B cell (primary cell): ENCODE measurements around the gene FMN1. TPM values are rescaled to one million over a fixed set of nuclear protein-coding genes. Genes with fewer than 3 reads are reported as not detected.

Source experiments
- ATAC-seq: fragments of 200-7000 bp; cut with Tn5 transposase; one replicate; pipeline ENCODE4 v1.10.0; 2021; ENCODE audit warnings: low read depth, mild to moderate bottlenecking, moderate number of reproducible peaks, moderate library complexity
- CTCF ChIA-PET: fragments of 350-600 bp; sonication (Branson Sonifier 250); formaldehyde crosslinking; loops from one replicate; lab custom pipeline; 2021; ENCODE audit warnings: antibody characterized with exemption, inconsistent platforms; lab: Charles Lee
- POLR2A ChIA-PET: fragments of 350-600 bp; sonication (Branson Sonifier 250); formaldehyde crosslinking; loops from one replicate; lab custom pipeline; 2021; ENCODE audit warnings: antibody characterized with exemption; lab: Charles Lee
- DNase-seq: peaks from one replicate; pipeline ENCODE4 v3.0.0; 2013
- H2AFZ ChIP-seq: 2 replicates; pipeline ENCODE4 v1.6.1; 2012; ENCODE audit warnings: mild to moderate bottlenecking, low read depth, low read length; ENCODE audit not compliant: insufficient read depth, poor library complexity, severe bottlenecking
- H3K27ac ChIP-seq, 2 donors: 1 replicate in 1 of 2; 2 replicates in 1 of 2; pipeline ENCODE4 v1.5.1; 2012 to 2013; ENCODE audit warnings: low read length in 2 of 2, mild to moderate bottlenecking in 2 of 2, moderate library complexity in 1 of 2
- H3K27me3 ChIP-seq, 4 experiments: fragments of 200-600 bp in 1 of 4; sonication (generic) in 1 of 4; replicated peaks in 1 of 4; 1 replicate in 2 of 4; 2 replicates in 2 of 4; pipeline versions ENCODE4 v1.6.1 to v1.7.0; 2013 to 2016; ENCODE audit warnings: low read length in 3 of 4, mild to moderate bottlenecking in 2 of 4, mixed read lengths in 1 of 4, moderate library complexity in 1 of 4; ENCODE audit not compliant: insufficient read depth in 4 of 4, control insufficient read depth in 3 of 4; ENCODE audit errors: control extremely low read depth in 1 of 4
- H3K36me3 ChIP-seq, 2 experiments: replicated peaks in 1 of 2; 1 replicate in 1 of 2; 2 replicates in 1 of 2; pipeline versions ENCODE4 v1.6.1 to v1.7.1; 2013; ENCODE audit warnings: low read length in 1 of 2; ENCODE audit not compliant: insufficient read depth in 2 of 2, control insufficient read depth in 1 of 2; ENCODE audit errors: control extremely low read depth in 1 of 2, extremely low read depth in 1 of 2
- H3K4me1 ChIP-seq, 2 donors: fragments of 200-600 bp in 1 of 2; sonication (generic) in 1 of 2; 1 replicate in 1 of 2; 2 replicates in 1 of 2; pipeline versions ENCODE4 v1.5.1 to v1.6.1; 2013 to 2017; ENCODE audit warnings: low read length in 2 of 2; ENCODE audit not compliant: control insufficient read depth in 2 of 2, insufficient read depth in 2 of 2
- H3K4me2 ChIP-seq: replicated peaks from 2 replicates; pipeline ENCODE3; 2012; ENCODE audit warnings: mild to moderate bottlenecking, low read depth, low read length; ENCODE audit not compliant: poor library complexity, severe bottlenecking
- H3K4me3 ChIP-seq, 5 experiments: fragments of 200-600 bp in 1 of 5; sonication (generic) in 1 of 5; 1 replicate in 3 of 5; 2 replicates in 2 of 5; pipeline versions ENCODE4 v1.5.1 to v1.7.0; 2011 to 2016; ENCODE audit warnings: low read length in 4 of 5, mild to moderate bottlenecking in 4 of 5, low read depth in 2 of 5, control low read depth in 1 of 5, moderate library complexity in 1 of 5; ENCODE audit not compliant: insufficient read depth in 1 of 5; ENCODE audit errors: control extremely low read depth in 1 of 5, extremely low read depth in 1 of 5
- H3K79me2 ChIP-seq: fragments of 200-600 bp; sonication (generic); one replicate; pipeline ENCODE4 v1.6.0; 2016; ENCODE audit warnings: low read length; ENCODE audit not compliant: control insufficient read depth, insufficient read depth
- H3K9ac ChIP-seq: fragments of 200-600 bp; sonication (generic); 2 replicates; pipeline ENCODE4 v1.6.1; 2017; ENCODE audit warnings: mild to moderate bottlenecking, low read length, moderate library complexity
- H3K9me3 ChIP-seq, 3 donors: one replicate each; pipeline versions ENCODE4 v1.6.1 to v1.7.1; 2013; ENCODE audit warnings: low read length in 2 of 3; ENCODE audit not compliant: control insufficient read depth in 2 of 3, insufficient read depth in 1 of 3; ENCODE audit errors: control extremely low read depth in 1 of 3
- H4K20me1 ChIP-seq: 2 replicates; pipeline ENCODE4 v1.6.0; 2012; ENCODE audit warnings: mild to moderate bottlenecking, low read length; ENCODE audit not compliant: insufficient read depth, control insufficient read depth, poor library complexity, severe bottlenecking
- H3K27ac Mint-ChIP-seq: one replicate; pipeline ENCODE4 v1.8.0; 2021; ENCODE audit warnings: mixed read lengths
- H3K27me3 Mint-ChIP-seq: one replicate; pipeline ENCODE4 v1.8.0; 2021; ENCODE audit warnings: mixed read lengths
- H3K4me1 Mint-ChIP-seq: one replicate; pipeline ENCODE4 v1.8.0; 2021; ENCODE audit warnings: mixed read lengths
- H3K4me3 Mint-ChIP-seq: one replicate; pipeline ENCODE4 v1.8.0; 2021; ENCODE audit warnings: mixed read lengths
- H3K9me3 Mint-ChIP-seq: one replicate; pipeline ENCODE4 v1.8.0; 2022; ENCODE audit warnings: mixed read lengths; ENCODE audit not compliant: insufficient read depth
- CTCF ChIP-seq: fragments of 200-600 bp; IDR thresholded peaks from one replicate; pipeline ENCODE4 v1.8.0; 2022; ENCODE audit warnings: antibody characterized with exemption, mild to moderate bottlenecking
- EZH2 ChIP-seq: IDR thresholded peaks from 2 replicates; pipeline ENCODE4 v1.6.1; 2012; ENCODE audit warnings: borderline replicate concordance, low read depth, mild to moderate bottlenecking, moderate library complexity, low read length; ENCODE audit not compliant: insufficient read depth, poor library complexity, severe bottlenecking
- WGBS: methylation state at CpG from one replicate; pipeline ENCODE4 v1.1.5; 2013; ENCODE audit warnings: missing lambda C conversion rate; ENCODE audit not compliant: insufficient coverage; 5-methylcytosine and 5-hydroxymethylcytosine counted together
- intact Hi-C: fragments of 100-400 bp; cut with micrococcal nuclease; formaldehyde crosslinking; loops from one replicate; pipeline ENCODE4 v1.10.0; 2022
- polyA plus RNA-seq: library from polyadenylated mRNA; depleted of rRNA; stranded (reverse); fragments of >200 nt; gene quantifications from 2 replicates; pipeline ENCODE4 v1.2.3, GENCODE V29; 2012
- total RNA-seq, 2 donors: library from RNA; stranded (reverse); fragments of 120-200 nt in 1 of 2; gene quantifications; 1 replicate in 1 of 2; 2 replicates in 1 of 2; pipeline versions ENCODE4 v1.2.3 to v1.2.4, GENCODE V29; 2013 to 2022

The FMN1 gene
- total and polyA plus RNA-seq, 2 donors (not counting 1 experiment from before 2014, with no cell fraction given): 0.21 to 0.96 TPM

GRCh38 chr15:33111041-33111451 is 83.5 kb downstream of the FMN1 start:
- H3K27me3 Mint-ChIP-seq: peaks cover 21% of the 10 kb centered on the region
- Histone ChIP-seq H3K79me2 (no peaks in the 10 kb centered on the region), H4K20me1 (no peaks in the 10 kb centered on the region), H3K36me3 (no peaks in the 10 kb centered on the region), H3K27ac (no peak overlapping the region), H3K4me1 (no peaks in the 10 kb centered on the region), H3K4me3 (no peak overlapping the region), H3K9ac (no peak overlapping the region), H3K27me3 (peaks cover 0 to 4% (median 0%) of the 10 kb centered on the region in 4 experiments), H2AFZ (no peak overlapping the region), H3K4me2 (no peak overlapping the region), H3K9me3 (no peaks in the 10 kb centered on the region)
- DNase-seq (no peak), ATAC-seq (no peak)
- no peaks in the 10 kb centered on the region for H3K4me1 Mint-ChIP-seq
- no peak overlapping the region for H3K4me3 Mint-ChIP-seq
- H3K27ac Mint-ChIP-seq: no peak overlapping the region
- TF ChIP-seq EZH2: no peak
- TF ChIP-seq CTCF: no peak
- no CpG with 5 or more reads among the region's 1 CpG for WGBS
- ChIA-PET POLR2A (no interaction called here), CTCF (no interaction called here)
- intact Hi-C loops: no loop called here
- H3K9me3 Mint-ChIP-seq: peaks cover 3% of the 10 kb centered on the region

GRCh38 chr15:33109345-33109744 is 85.2 kb downstream of the FMN1 start:
- no peak for ATAC-seq
- intact Hi-C loops: no loop called here

More at GRCh38 chr15:33109345-33109744, 85.2 kb downstream of the FMN1 start:
- Histone ChIP-seq H2AFZ (no peak overlapping the region), H3K36me3 (no peaks in the 10 kb centered on the region), H4K20me1 (no peaks in the 10 kb centered on the region), H3K79me2 (no peaks in the 10 kb centered on the region), H3K9me3 (no peaks in the 10 kb centered on the region), H3K27me3 (no peaks in the 10 kb centered on the region), H3K4me1 (no peaks in the 10 kb centered on the region), H3K27ac (no peak overlapping the region), H3K4me2 (no peak overlapping the region), H3K4me3 (no peak overlapping the region), H3K9ac (no peak overlapping the region)
- Mint-ChIP-seq H3K27me3 (peaks cover 28% of the 10 kb centered on the region), H3K4me3 (no peak overlapping the region), H3K4me1 (no peaks in the 10 kb centered on the region), H3K9me3 (peaks cover 3% of the 10 kb centered on the region), H3K27ac (no peak overlapping the region)
- no peak for DNase-seq
- WGBS: no CpG with 5 or more reads among the region's 4 CpGs
- ChIA-PET POLR2A (no interaction called here), CTCF (interaction anchor here (1.0 kb wide), 1 partner anchor 23 kb away, joined by 3 read pairs; no protein-coding TSS in a partner anchor)
- no peak for TF ChIP-seq EZH2
- no peak for TF ChIP-seq CTCF
